SK-N-SH (cell line): ENCODE measurements around the gene FIZ1. TPM values are rescaled to one million over a fixed set of nuclear protein-coding genes. Genes with fewer than 3 reads are reported as not detected.
A peak's percentile ranks its signal among the peaks of the same experiment; 100 is the strongest.

Source experiments
- CTCF ChIA-PET: fragments of 300-600, 350-600 bp; formaldehyde crosslinking; extraction: SDS; loops from one replicate; lab custom pipeline; 2021; lab: Yijun Ruan, JAX
- POLR2A ChIA-PET: fragments of 350-600 bp; sonication (Branson Sonifier 250); formaldehyde crosslinking; extraction: SDS; loops from one replicate; lab custom pipeline; 2020; ENCODE audit warnings: antibody characterized with exemption, inconsistent platforms; lab: Yijun Ruan, JAX
- DNase-seq: peaks from one replicate; pipeline ENCODE4 v3.0.0; 2012
- H2AFZ ChIP-seq: fragments of 200-600 bp; sonication (generic); 2 replicates; pipeline ENCODE4 v1.8.1; 2016; ENCODE audit warnings: antibody characterized with exemption, mild to moderate bottlenecking, low read depth
- H3F3A ChIP-seq: fragments of 200-600 bp; sonication (generic); replicated peaks from 2 replicates; pipeline ENCODE3; 2016; ENCODE audit warnings: antibody characterized with exemption, mild to moderate bottlenecking; ENCODE audit not compliant: insufficient read depth
- H3K27ac ChIP-seq, 2 experiments: fragments of 200-500 bp in 1 of 2; fragments of 200-600 bp in 1 of 2; sonication (Bioruptor generic) in 1 of 2; sonication (generic), shearing (Covaris generic) in 1 of 2; 2 replicates each; pipeline versions ENCODE4 v1.5.1 to v1.6.1; 2014 to 2016; ENCODE audit warnings: low read depth in 2 of 2, inconsistent platforms in 1 of 2, low read length in 1 of 2, mild to moderate bottlenecking in 1 of 2, mixed read lengths in 1 of 2
- H3K27me3 ChIP-seq: fragments of 200-600 bp; sonication (generic), shearing (Covaris generic); 2 replicates; pipeline ENCODE4 v1.6.1; 2016; ENCODE audit warnings: mixed run types; ENCODE audit not compliant: insufficient read depth
- H3K36me3 ChIP-seq, 2 experiments: fragments of 200-500 bp in 1 of 2; fragments of 200-600 bp in 1 of 2; sonication (Bioruptor generic) in 1 of 2; sonication (generic) in 1 of 2; replicated peaks in 1 of 2; 2 replicates each; pipeline versions ENCODE3 to v1.5.1; 2014 to 2016; ENCODE audit warnings: low read length in 1 of 2, mild to moderate bottlenecking in 1 of 2; ENCODE audit not compliant: insufficient read depth in 2 of 2, control insufficient read depth in 1 of 2
- H3K4me1 ChIP-seq, 2 experiments: fragments of 200-500 bp in 1 of 2; fragments of 200-600 bp in 1 of 2; sonication (Bioruptor generic) in 1 of 2; sonication (generic), shearing (Covaris generic) in 1 of 2; 2 replicates each; pipeline versions ENCODE4 v1.5.1 to v1.6.1; 2014 to 2016; ENCODE audit warnings: low read depth in 1 of 2, low read length in 1 of 2, mixed run types in 1 of 2; ENCODE audit not compliant: insufficient read depth in 2 of 2, control insufficient read depth in 1 of 2
- H3K4me2 ChIP-seq: fragments of 200-600 bp; sonication (generic), shearing (Covaris generic); 2 replicates; pipeline ENCODE4 v1.6.1; 2017; ENCODE audit warnings: mixed run types
- H3K4me3 ChIP-seq, 2 experiments: fragments of 200-500 bp in 1 of 2; fragments of 200-600 bp in 1 of 2; sonication (Bioruptor generic) in 1 of 2; sonication (generic), shearing (Covaris generic) in 1 of 2; 2 replicates each; pipeline versions ENCODE4 v1.5.1 to v1.8.1; 2014 to 2016; ENCODE audit warnings: low read depth in 2 of 2, inconsistent platforms in 1 of 2, low read length in 1 of 2, mild to moderate bottlenecking in 1 of 2, mixed read lengths in 1 of 2, moderate library complexity in 1 of 2
- H3K79me2 ChIP-seq: fragments of 200-600 bp; sonication (generic); 2 replicates; pipeline ENCODE4 v1.8.1; 2017; ENCODE audit warnings: mild to moderate bottlenecking; ENCODE audit not compliant: insufficient read depth
- H3K9ac ChIP-seq: fragments of 200-600 bp; sonication (generic); 2 replicates; pipeline ENCODE4 v1.6.1; 2017; ENCODE audit warnings: mixed run types
- H3K9me2 ChIP-seq: fragments of 200-600 bp; sonication (generic); 2 replicates; pipeline ENCODE4 v1.6.1; 2017; ENCODE audit warnings: mixed run types
- H3K9me3 ChIP-seq: fragments of 200-600 bp; sonication (generic); 2 replicates; pipeline ENCODE4 v1.6.1; 2017; ENCODE audit warnings: mixed run types, mild to moderate bottlenecking, moderate library complexity
- H4K20me1 ChIP-seq: fragments of 200-600 bp; sonication (generic); 2 replicates; pipeline ENCODE4 v1.6.1; 2017; ENCODE audit warnings: mild to moderate bottlenecking, mixed run types; ENCODE audit not compliant: insufficient read depth
- ELF1 ChIP-seq: IDR thresholded peaks from 2 replicates; pipeline ENCODE4 v1.4.0; 2012
- EP300 ChIP-seq, 2 experiments: IDR thresholded peaks; 2 replicates each; pipeline versions ENCODE4 v1.4.0 to v1.6.1; 2012; ENCODE audit warnings: borderline replicate concordance in 1 of 2, low read depth in 1 of 2, low read length in 1 of 2
- FOSL2 ChIP-seq: IDR thresholded peaks from 2 replicates; pipeline ENCODE4 v1.4.0; 2012; ENCODE audit warnings: low read depth, mild to moderate bottlenecking, moderate library complexity, borderline replicate concordance
- GATA2 ChIP-seq: sonication (generic); formaldehyde crosslinking; IDR thresholded peaks from 2 replicates; pipeline ENCODE4 v1.5.0; 2020; ENCODE audit warnings: mild to moderate bottlenecking, missing genetic modification reagents
- JUND ChIP-seq: IDR thresholded peaks from 2 replicates; pipeline ENCODE4 v1.4.0; 2012
- MAX ChIP-seq: IDR thresholded peaks from 2 replicates; pipeline ENCODE4 v1.4.0; 2012; ENCODE audit warnings: low read depth
- MEF2A ChIP-seq: IDR thresholded peaks from 2 replicates; pipeline ENCODE4 v1.4.0; 2012; ENCODE audit warnings: low read depth, borderline replicate concordance
- NFIC ChIP-seq: IDR thresholded peaks from 2 replicates; pipeline ENCODE4 v1.4.0; 2012; ENCODE audit warnings: borderline replicate concordance
- POLR2AphosphoS5 ChIP-seq: IDR thresholded peaks from 2 replicates; pipeline ENCODE4 v1.6.1; 2012; ENCODE audit warnings: low read depth, low read length
- RCOR1 ChIP-seq: fragments of 150-350 bp; IDR thresholded peaks from 2 replicates; pipeline ENCODE4 v1.6.1; 2017; ENCODE audit warnings: antibody characterized with exemption, low read length
- SMC3 ChIP-seq: IDR thresholded peaks from 2 replicates; pipeline ENCODE4 v1.6.1; 2012; ENCODE audit warnings: low read depth, low read length, improper control_type of control experiment
- TAF1 ChIP-seq: IDR thresholded peaks from 2 replicates; pipeline ENCODE4 v1.6.1; 2012; ENCODE audit warnings: low read depth, mild to moderate bottlenecking, low read length, moderate library complexity, borderline replicate concordance
- TCF12 ChIP-seq: IDR thresholded peaks from 2 replicates; pipeline ENCODE4 v1.4.0; 2012
- TEAD4 ChIP-seq: IDR thresholded peaks from 2 replicates; pipeline ENCODE4 v1.4.0; 2012; ENCODE audit warnings: mild to moderate bottlenecking, borderline replicate concordance; ENCODE audit not compliant: insufficient read depth
- ZBTB33 ChIP-seq: IDR thresholded peaks from 2 replicates; pipeline ENCODE4 v1.4.0; 2012; ENCODE audit warnings: low read depth, borderline replicate concordance
- WGBS: methylation state at CpG from one replicate; pipeline ENCODE4 v1.1.6; 2017; ENCODE audit warnings: low lambda C conversion rate; 5-methylcytosine and 5-hydroxymethylcytosine counted together
- polyA plus RNA-seq, 3 experiments: library from polyadenylated mRNA; depleted of rRNA; stranded (reverse); fragments of >200 nt; gene quantifications; 2 replicates each; pipeline ENCODE4 v1.2.3, GENCODE V29; 2012
- TF ChIP-seq, protein P1 (sequence below): fragments of 150-350 bp; IDR thresholded peaks from 2 replicates; pipeline ENCODE4 v1.6.1; 2017; ENCODE audit warnings: antibody characterized with exemption, low read length, low read depth, borderline replicate concordance

The FIZ1 gene
- polyA plus RNA-seq, 1 of the 3 experiments (the other 2 are of a cell fraction): 5.7 TPM

DNA sequence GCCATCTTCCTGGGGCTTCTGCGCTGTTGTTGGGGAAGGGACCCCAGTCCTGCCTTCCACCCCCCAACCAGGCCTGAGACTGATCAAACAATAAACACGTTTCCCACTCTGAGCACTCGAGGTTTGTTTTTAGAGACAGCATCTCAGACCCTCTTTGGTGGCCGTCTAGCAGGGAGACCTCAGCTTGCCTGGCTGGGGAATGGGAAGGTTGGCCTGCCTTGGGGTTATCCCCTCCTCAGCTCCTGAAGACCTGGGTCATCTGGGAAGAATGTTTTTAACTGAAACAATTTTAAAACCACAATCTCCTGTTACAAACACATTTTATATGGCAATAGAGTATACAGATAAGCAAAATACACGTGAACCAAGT, 46.2 kb upstream of the FIZ1 start (continued):
- no peak for TF ChIP-seq MAX

DNA sequence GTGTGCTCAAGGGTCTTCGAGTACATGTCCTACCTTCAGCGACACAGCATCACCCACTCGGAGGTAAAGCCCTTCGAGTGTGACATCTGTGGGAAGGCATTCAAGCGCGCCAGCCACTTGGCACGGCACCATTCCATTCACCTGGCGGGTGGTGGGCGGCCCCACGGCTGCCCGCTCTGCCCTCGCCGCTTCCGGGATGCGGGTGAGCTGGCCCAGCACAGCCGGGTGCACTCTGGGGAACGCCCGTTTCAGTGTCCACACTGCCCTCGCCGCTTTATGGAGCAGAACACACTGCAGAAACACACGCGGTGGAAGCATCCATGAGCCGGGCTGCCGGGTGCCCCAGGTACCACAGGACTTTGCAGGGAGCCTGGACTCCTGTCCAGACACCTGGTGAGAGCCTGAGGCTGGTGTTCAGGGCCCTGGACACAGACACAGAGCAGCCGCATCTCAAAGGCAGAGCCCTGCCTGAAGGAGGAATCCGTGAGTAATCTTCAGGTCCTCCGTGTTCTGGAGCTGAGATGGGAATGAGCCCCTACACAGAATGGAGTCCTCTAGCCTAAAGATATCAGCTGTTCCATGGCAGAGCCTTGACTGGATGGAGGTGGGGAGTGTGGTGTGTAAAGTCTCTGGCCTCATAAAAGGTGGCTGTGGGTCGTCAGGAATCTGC, 45.7 kb upstream of the FIZ1 start:
- H3K36me3 ChIP-seq: peaks cover 3 to 13% of the 10 kb centered on the region in 2 experiments
- ChIA-PET CTCF (interaction anchor here (1.5 to 3.9 kb wide), 3 partner anchors 9 to 26 kb away, joined by 6 to 22 read pairs (median 7); no protein-coding TSS in a partner anchor), POLR2A (no interaction called here)
- TF ChIP-seq MEF2A (no peak), EP300 (IDR thresholded peaks at IDR 0.05; ENCODE audit: borderline replicate concordance in 1 of 2, low read depth in 1 of 2, low read length in 1 of 2) (no peak), ELF1 (no peak), JUND (no peak), POLR2AphosphoS5 (no peak), RCOR1 (no peak), TAF1 (no peak), ZBTB33 (no peak), TCF12 (no peak), NFIC (no peak), TEAD4 (no peak), FOSL2 (no peak), GATA2 (no peak), SMC3 (no peak)
- TF ChIP-seq, protein P1, sequence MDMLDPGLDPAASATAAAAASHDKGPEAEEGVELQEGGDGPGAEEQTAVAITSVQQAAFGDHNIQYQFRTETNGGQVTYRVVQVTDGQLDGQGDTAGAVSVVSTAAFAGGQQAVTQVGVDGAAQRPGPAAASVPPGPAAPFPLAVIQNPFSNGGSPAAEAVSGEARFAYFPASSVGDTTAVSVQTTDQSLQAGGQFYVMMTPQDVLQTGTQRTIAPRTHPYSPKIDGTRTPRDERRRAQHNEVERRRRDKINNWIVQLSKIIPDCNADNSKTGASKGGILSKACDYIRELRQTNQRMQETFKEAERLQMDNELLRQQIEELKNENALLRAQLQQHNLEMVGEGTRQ: no peak
- no peak overlapping the region for H2AFZ ChIP-seq
- peak; percentile 2 for DNase-seq
- H3K4me3 ChIP-seq: peak overlapping the region; percentile 53 to 81; a peak in 3 of 4 replicates
- peak overlapping the region; percentile 86; the same call in 1 of the 2 replicates for H3K9ac ChIP-seq
- peaks cover 19 to 48% of the 10 kb centered on the region in 2 experiments; a peak in 2 of 4 replicates for H3K4me1 ChIP-seq
- H3K27ac ChIP-seq: no peak overlapping the region
- H4K20me1 ChIP-seq: no peaks in the 10 kb centered on the region
- whole genome bisulfite sequencing: 92% methylated on average over 16 of the region's 28 CpGs
- H3F3A ChIP-seq: peaks cover 27% of the 10 kb centered on the region
- no peaks in the 10 kb centered on the region for H3K9me2 ChIP-seq
- H3K9me3 ChIP-seq: no peaks in the 10 kb centered on the region
- H3K79me2 ChIP-seq: peaks cover 66% of the 10 kb centered on the region
- H3K4me2 ChIP-seq: peak overlapping the region; percentile 95
- no peaks in the 10 kb centered on the region for H3K27me3 ChIP-seq
